ENCODE results near the gene SERGEF.

GRCh38 chr11:17972987-17973386, 39.9 kb downstream of the SERGEF start:
- TF ChIP-seq CTCF (IDR thresholded peaks at IDR 0.05) (peak in 3 of 4 experiments; percentile 45 to 59 (median 50)), POLR2AphosphoS5 (IDR thresholded peaks at IDR 0.05) (peak; percentile 14)

Data from prostate gland (tissue), 2 donors.